Non-pigmented ciliary epithelial cell (primary cell): Measurements from ENCODE around the gene EMX1.

Experiments used
- DNase-seq: peaks from one replicate; pipeline ENCODE4 v3.0.0-alpha.2; 2010; ENCODE audit warnings: low read depth

The EMX1 gene

DNA sequence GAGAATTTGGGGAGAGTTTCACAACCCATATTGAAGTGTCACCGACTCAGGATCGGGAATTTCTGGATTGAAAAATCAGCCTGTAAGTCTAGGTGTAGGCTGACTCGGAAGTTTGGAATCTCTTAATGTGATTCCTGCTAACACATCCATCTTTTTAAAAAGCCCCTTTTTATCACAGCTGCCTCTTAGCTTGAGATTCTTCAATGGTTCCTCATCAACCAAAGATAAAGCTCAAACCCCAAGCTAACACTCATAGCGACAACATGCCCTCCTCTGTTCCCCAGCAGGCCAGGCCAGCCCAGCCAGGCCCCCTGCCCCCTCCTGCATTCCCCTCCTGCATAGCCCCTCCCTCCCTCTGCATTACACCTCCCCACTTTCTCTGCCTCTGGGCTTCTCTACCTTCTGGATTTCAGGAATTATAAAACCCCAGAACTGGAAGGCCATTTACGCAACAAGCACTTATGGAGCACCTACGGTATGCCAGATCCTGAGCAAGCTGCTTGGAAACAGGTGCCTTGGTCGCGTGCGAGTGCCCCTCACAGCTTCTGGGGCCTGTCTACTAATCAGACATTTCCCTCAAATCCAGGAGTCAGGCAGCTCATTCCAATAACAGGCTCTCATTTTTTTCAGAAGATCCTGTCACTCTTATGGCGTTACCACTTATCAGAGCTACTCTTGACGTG, 63.4 kb downstream of the EMX1 start:
- DNase-seq = no peak

DNA sequence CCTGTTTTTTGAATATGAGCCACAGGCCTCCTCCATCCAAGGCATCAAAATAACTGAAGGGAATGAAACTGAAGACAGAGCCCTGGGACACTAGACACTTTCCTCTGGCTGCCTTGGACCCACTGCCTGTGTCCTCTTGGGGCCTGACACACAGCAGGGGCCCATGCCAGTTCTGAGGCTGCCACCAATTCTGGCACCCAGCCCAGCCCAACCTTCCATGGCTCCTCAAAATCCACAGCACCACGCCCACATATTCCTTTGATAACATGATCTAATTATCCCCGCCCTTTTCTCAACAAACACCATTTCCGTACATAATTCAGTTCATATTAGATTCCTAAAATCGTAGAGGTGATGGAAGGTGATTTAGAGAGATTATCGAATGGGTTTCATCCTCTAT, 64.2 kb downstream of the EMX1 start:
- DNase-seq = no peak

DNA sequence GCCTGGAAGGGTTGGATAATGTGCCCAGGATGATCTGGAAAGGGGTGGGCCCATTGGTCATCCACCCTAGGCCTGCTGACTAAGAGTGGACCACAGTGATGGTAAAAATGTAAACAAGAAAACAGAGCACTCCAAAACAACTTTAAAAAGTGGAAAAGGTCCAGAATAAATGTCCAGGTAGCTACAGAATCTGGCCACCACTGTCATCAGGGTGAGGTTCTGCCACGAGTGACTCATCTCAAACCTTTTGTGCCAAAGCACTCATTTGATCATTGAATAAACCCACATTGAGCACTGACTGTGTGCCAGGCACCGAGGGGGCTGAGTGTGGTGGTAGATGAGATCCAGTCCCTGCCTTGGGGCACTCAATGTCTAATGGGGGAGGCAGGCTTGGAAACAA, 64.9 kb downstream of the EMX1 start:
- DNase-seq = no peak

GRCh38 chr2:72982781-72983499, 65.6 kb downstream of the EMX1 start:
- no peak for DNase-seq

DNA sequence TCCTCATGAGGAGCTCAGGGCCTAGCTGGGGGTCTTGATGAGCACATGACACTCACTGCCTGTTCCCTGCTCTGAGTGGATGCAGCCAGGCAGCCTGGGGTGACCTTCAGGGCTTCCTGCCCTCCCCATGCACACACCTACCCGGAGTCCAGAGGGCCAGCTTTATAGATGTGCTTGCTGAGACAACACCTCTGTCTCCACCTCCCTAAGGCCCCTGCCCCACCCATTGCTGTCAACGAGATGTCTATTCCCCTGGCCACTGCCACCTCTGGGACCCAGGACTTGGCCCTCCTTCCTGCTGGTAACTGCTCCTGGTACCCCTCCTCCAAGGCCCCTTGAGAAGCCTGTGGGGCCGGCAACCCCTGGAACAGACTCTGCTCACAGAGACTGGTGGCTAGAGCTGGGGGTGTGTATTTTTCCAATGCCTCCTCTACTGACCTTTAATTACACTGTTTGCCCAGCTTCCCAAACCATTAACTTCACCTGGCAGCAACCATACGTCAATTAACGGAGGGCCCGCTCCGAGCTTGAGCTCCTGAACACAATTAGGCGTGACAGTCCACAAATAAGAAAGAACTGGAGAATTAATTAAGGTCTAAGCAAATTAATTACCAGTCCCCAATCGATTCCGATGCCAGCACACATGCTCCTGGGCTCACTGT, 66.3 kb downstream of the EMX1 start:
- DNase-seq = no peak

GRCh38 chr2:72984172-72984671, 66.9 kb downstream of the EMX1 start:
- no peak for DNase-seq
